ENCODE measurements around the gene ETFBKMT.

Gene ETFBKMT

GRCh38 chr12:31659087-31659942 is at the start of gene ETFBKMT:
Gene ETFBKMT, plus strand, starts transcription at chr12:31659688. Its CDS starts 2,266 bp downstream, at chr12:31661954.
- DNase-seq (ENCODE audit: low spot score): peak; percentile 92

GRCh38 chr12:31612819-31613218 is 46.7 kb upstream of the ETFBKMT start:
- no peak for DNase-seq (ENCODE audit: low spot score)

GRCh38 chr12:31618228-31619025 is 41.1 kb upstream of the ETFBKMT start:
- no peak for DNase-seq (ENCODE audit: low spot score)

GRCh38 chr12:31620311-31620710 is 39.2 kb upstream of the ETFBKMT start:
- DNase-seq (ENCODE audit: low spot score): no peak

GRCh38 chr12:31622038-31622437 is 37.5 kb upstream of the ETFBKMT start:
- no peak for DNase-seq (ENCODE audit: low spot score)

- no peak for DNase-seq (ENCODE audit: low spot score)
Measured at GRCh38 chr12:31626270-31626995, 33.1 kb upstream of the ETFBKMT start.

GRCh38 chr12:31627456-31628054 is 31.9 kb upstream of the ETFBKMT start:
- DNase-seq (ENCODE audit: low spot score): no peak

GRCh38 chr12:31629756-31630732 is 29.4 kb upstream of the ETFBKMT start:
- DNase-seq (ENCODE audit: low spot score): no peak

- no peak for DNase-seq (ENCODE audit: low spot score)
Measured at GRCh38 chr12:31631023-31631724, 28.3 kb upstream of the ETFBKMT start.

GRCh38 chr12:31631809-31632208 is 27.7 kb upstream of the ETFBKMT start:
- DNase-seq (ENCODE audit: low spot score): no peak

GRCh38 chr12:31633464-31633863 is 26.0 kb upstream of the ETFBKMT start:
- DNase-seq (ENCODE audit: low spot score): no peak

GRCh38 chr12:31634620-31635019 is 24.9 kb upstream of the ETFBKMT start:
- no peak for DNase-seq (ENCODE audit: low spot score)

- DNase-seq (ENCODE audit: low spot score): no peak
Measured at GRCh38 chr12:31641509-31642090, 17.9 kb upstream of the ETFBKMT start.

- DNase-seq (ENCODE audit: low spot score): no peak
Measured at GRCh38 chr12:31644536-31644935, 15.0 kb upstream of the ETFBKMT start.

- no peak for DNase-seq (ENCODE audit: low spot score)
Measured at GRCh38 chr12:31645924-31646323, 13.6 kb upstream of the ETFBKMT start.

- DNase-seq (ENCODE audit: low spot score): no peak
Measured at GRCh38 chr12:31647086-31647491, 12.4 kb upstream of the ETFBKMT start.

GRCh38 chr12:31650918-31651317 is 8.6 kb upstream of the ETFBKMT start:
- no peak for DNase-seq (ENCODE audit: low spot score)

GRCh38 chr12:31651893-31652521 is 7.5 kb upstream of the ETFBKMT start:
- DNase-seq (ENCODE audit: low spot score): no peak

GRCh38 chr12:31655208-31655607 is 4.3 kb upstream of the ETFBKMT start:
- no peak for DNase-seq (ENCODE audit: low spot score)

Data from hematopoietic multipotent progenitor cell treated with erythropoietin and hydrocortisone succinate and interleukin-3 and kit ligand, for 15 days (in vitro differentiated cells).